ENCODE measurements around the gene EPHX1.
"Not testable (repeated sequence)": the region's sequence is repeated elsewhere in the genome, so short reads cannot be mapped to it uniquely, and the experiment has no call there.

EPHX1 gene

GRCh38 chr1:225882694-225883615 is 73.0 kb downstream of the EPHX1 start:
- Histone ChIP-seq H3K4me1 (ENCODE audit: insufficient read depth, insufficient read length) (peaks cover 16% of the 10 kb centered on the region), H3K36me3 (ENCODE audit: insufficient read depth, insufficient read length, low read length) (peaks cover 22% of the 10 kb centered on the region), H3K27me3 (ENCODE audit: insufficient read depth, insufficient read length) (peaks cover 6% of the 10 kb centered on the region), H3K9me3 (ENCODE audit: insufficient read depth, low read length) (no peaks in the 10 kb centered on the region), H3K4me3 (ENCODE audit: insufficient read length, low read depth) (peak overlapping the region; percentile 77), H3K9ac (ENCODE audit: insufficient read length, low read depth) (peak overlapping the region; percentile 95)
- TF ChIP-seq YY1 (IDR thresholded peaks at IDR 0.05; ENCODE audit: insufficient read depth, insufficient read length) = no peak
- no peak for TF ChIP-seq SUZ12 (IDR thresholded peaks at IDR 0.05; ENCODE audit: extremely low read depth, insufficient read depth, insufficient read length)
- no peak for TF ChIP-seq ZNF274 (IDR thresholded peaks at IDR 0.05; ENCODE audit: low read depth, low read length)
- DNase-seq (ENCODE audit: low read depth, low spot score) = no peak

- Histone ChIP-seq H3K27me3 (ENCODE audit: insufficient read depth, insufficient read length) (peaks cover 6% of the 10 kb centered on the region), H3K4me1 (ENCODE audit: insufficient read depth, insufficient read length) (peaks cover 21% of the 10 kb centered on the region), H3K36me3 (ENCODE audit: insufficient read depth, insufficient read length, low read length) (peaks cover 15% of the 10 kb centered on the region), H3K9ac (ENCODE audit: insufficient read length, low read depth) (peak overlapping the region; percentile 21), H3K9me3 (ENCODE audit: insufficient read depth, low read length) (no peaks in the 10 kb centered on the region), H3K4me3 (ENCODE audit: insufficient read length, low read depth) (peak overlapping the region; percentile 77)
- DNase-seq (ENCODE audit: low read depth, low spot score) = no peak
- TF ChIP-seq YY1 (IDR thresholded peaks at IDR 0.05; ENCODE audit: insufficient read depth, insufficient read length) = no peak
- no peak for TF ChIP-seq ZNF274 (IDR thresholded peaks at IDR 0.05; ENCODE audit: low read depth, low read length)
- no peak for TF ChIP-seq SUZ12 (IDR thresholded peaks at IDR 0.05; ENCODE audit: extremely low read depth, insufficient read depth, insufficient read length)
Measured at GRCh38 chr1:225883616-225884265, 73.8 kb downstream of the EPHX1 start.

GRCh38 chr1:225885336-225885735 is 75.4 kb downstream of the EPHX1 start:
- Histone ChIP-seq H3K4me3 (ENCODE audit: insufficient read length, low read depth) (no peak overlapping the region), H3K9ac (ENCODE audit: insufficient read length, low read depth) (no peak overlapping the region), H3K4me1 (ENCODE audit: insufficient read depth, insufficient read length) (peaks cover 28% of the 10 kb centered on the region), H3K36me3 (ENCODE audit: insufficient read depth, insufficient read length, low read length) (peaks cover 2% of the 10 kb centered on the region), H3K27me3 (ENCODE audit: insufficient read depth, insufficient read length) (peaks cover 6% of the 10 kb centered on the region), H3K9me3 (ENCODE audit: insufficient read depth, low read length) (no peaks in the 10 kb centered on the region)
- no peak for DNase-seq (ENCODE audit: low read depth, low spot score)
- TF ChIP-seq YY1 (IDR thresholded peaks at IDR 0.05; ENCODE audit: insufficient read depth, insufficient read length) = no peak
- no peak for TF ChIP-seq ZNF274 (IDR thresholded peaks at IDR 0.05; ENCODE audit: low read depth, low read length)
- TF ChIP-seq SUZ12 (IDR thresholded peaks at IDR 0.05; ENCODE audit: extremely low read depth, insufficient read depth, insufficient read length) = no peak

- TF ChIP-seq ZNF274 (IDR thresholded peaks at IDR 0.05; ENCODE audit: low read depth, low read length) (no peak), YY1 (IDR thresholded peaks at IDR 0.05; ENCODE audit: insufficient read depth, insufficient read length) (no peak), SUZ12 (IDR thresholded peaks at IDR 0.05; ENCODE audit: extremely low read depth, insufficient read depth, insufficient read length) (no peak)
- Histone ChIP-seq H3K9me3 (ENCODE audit: insufficient read depth, low read length) (no peaks in the 10 kb centered on the region), H3K4me1 (ENCODE audit: insufficient read depth, insufficient read length) (peaks cover 26% of the 10 kb centered on the region), H3K36me3 (ENCODE audit: insufficient read depth, insufficient read length, low read length) (no peaks in the 10 kb centered on the region), H3K9ac (ENCODE audit: insufficient read length, low read depth) (no peak overlapping the region), H3K27me3 (ENCODE audit: insufficient read depth, insufficient read length) (peaks cover 6% of the 10 kb centered on the region), H3K4me3 (ENCODE audit: insufficient read length, low read depth) (no peak overlapping the region)
- no peak for DNase-seq (ENCODE audit: low read depth, low spot score)
Measured at GRCh38 chr1:225886159-225887029, 76.5 kb downstream of the EPHX1 start.

- Histone ChIP-seq H3K27me3 (ENCODE audit: insufficient read depth, insufficient read length) (peaks cover 6% of the 10 kb centered on the region), H3K9ac (ENCODE audit: insufficient read length, low read depth) (no peak overlapping the region), H3K4me1 (ENCODE audit: insufficient read depth, insufficient read length) (peaks cover 28% of the 10 kb centered on the region), H3K4me3 (ENCODE audit: insufficient read length, low read depth) (no peak overlapping the region), H3K9me3 (ENCODE audit: insufficient read depth, low read length) (no peaks in the 10 kb centered on the region), H3K36me3 (ENCODE audit: insufficient read depth, insufficient read length, low read length) (no peaks in the 10 kb centered on the region)
- TF ChIP-seq ZNF274 (IDR thresholded peaks at IDR 0.05; ENCODE audit: low read depth, low read length) = no peak
- TF ChIP-seq YY1 (IDR thresholded peaks at IDR 0.05; ENCODE audit: insufficient read depth, insufficient read length) = no peak
- TF ChIP-seq SUZ12 (IDR thresholded peaks at IDR 0.05; ENCODE audit: extremely low read depth, insufficient read depth, insufficient read length) = no peak
- DNase-seq (ENCODE audit: low read depth, low spot score) = no peak
Measured at GRCh38 chr1:225887030-225887314, 77.0 kb downstream of the EPHX1 start.

GRCh38 chr1:225887554-225888288 is 77.8 kb downstream of the EPHX1 start:
- not testable (repeated sequence) for H3K4me3 ChIP-seq (ENCODE audit: insufficient read length, low read depth)
- peaks cover 28% of the 10 kb centered on the region for H3K4me1 ChIP-seq (ENCODE audit: insufficient read depth, insufficient read length)

More at GRCh38 chr1:225887554-225888288, 77.8 kb downstream of the EPHX1 start:
- DNase-seq (ENCODE audit: low read depth, low spot score); H3K9ac ChIP-seq (ENCODE audit: insufficient read length, low read depth); H3K27me3 ChIP-seq (ENCODE audit: insufficient read depth, insufficient read length); H3K9me3 ChIP-seq (ENCODE audit: insufficient read depth, low read length); H3K36me3 ChIP-seq (ENCODE audit: insufficient read depth, insufficient read length, low read length): not testable (repeated sequence)

Measured in NT2/D1 (cell line).